Stimulated activated naive CD4-positive, alpha-beta T cell (primary cell): ENCODE data around the gene IGLON5.

Source experiments
- DNase-seq, 6 experiments: peaks; one replicate each; lab custom pipeline; 2025; lab: John Stamatoyannopoulos, UW

Gene IGLON5

GRCh38 chr19:51338563-51339312 is 27.3 kb downstream of the IGLON5 start:
- DNase-seq: peak; percentile 66 to 91 (median 78)

- DNase-seq: no peak
Measured at GRCh38 chr19:51339313-51339686, 27.9 kb downstream of the IGLON5 start.

GRCh38 chr19:51339687-51340656 is 28.5 kb downstream of the IGLON5 start:
- DNase-seq: peak; percentile 36 to 86 (median 69)

DNA sequence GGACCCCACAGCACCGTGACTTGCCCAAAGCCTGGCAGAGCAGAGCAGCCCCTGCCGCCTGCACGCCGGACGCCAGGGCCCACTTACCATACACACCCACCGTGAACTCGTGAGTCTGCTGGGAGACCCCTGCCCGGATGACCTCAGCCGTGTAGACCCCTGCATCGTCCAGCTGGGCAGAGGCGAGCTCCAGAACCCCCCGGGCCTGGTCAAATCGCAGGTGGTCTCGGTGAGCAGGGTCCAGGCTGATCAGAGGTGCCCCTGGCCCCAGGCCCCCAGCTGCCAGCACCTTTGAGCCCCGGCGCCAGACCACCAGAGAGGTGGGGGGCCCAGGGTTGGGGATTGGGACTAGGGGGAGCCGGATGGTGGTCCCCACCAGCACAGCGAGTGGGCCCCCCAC is 29.6 kb downstream of the IGLON5 start:
- DNase-seq: peak in 1 of 6 experiments; percentile 6

DNA sequence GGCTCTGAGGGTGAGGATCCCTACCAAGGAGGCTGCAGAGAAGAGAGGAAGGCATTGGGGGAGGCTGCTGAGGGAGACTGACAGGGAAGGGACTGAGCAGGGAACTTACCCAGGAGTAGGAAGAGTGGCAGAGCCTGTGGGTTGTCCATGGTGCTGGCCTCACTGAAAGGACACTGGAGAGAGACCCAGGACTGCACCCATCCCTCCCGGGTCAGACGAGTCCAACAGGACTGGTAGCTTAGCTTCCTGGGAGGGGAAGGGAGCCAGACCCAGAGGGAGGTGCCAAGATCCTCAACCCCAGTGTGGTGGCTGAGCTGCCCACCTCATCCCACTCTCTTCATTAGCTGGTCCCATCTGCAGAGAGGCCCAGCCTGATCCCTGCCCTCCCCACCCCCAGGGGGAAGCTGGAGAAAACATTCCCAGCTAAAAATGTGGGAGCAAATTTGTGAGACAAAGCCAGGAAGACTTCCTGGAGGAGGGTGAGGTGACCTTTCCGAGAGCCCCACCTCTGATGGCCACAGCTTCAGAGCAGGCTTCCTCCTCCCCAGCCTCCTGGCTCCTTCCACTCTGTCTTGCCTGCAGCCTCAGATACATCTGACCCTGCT is 30.6 kb downstream of the IGLON5 start, which contains the start of gene VSIG10L:
TSS of gene VSIG10L (minus strand) at position 164 of the 605 bp plus-strand sequence. CDS start at position 149, 15 bp downstream.
- DNase-seq: no peak

GRCh38 chr19:51342631-51343569 is 31.5 kb downstream of the IGLON5 start:
- DNase-seq: no peak

DNA sequence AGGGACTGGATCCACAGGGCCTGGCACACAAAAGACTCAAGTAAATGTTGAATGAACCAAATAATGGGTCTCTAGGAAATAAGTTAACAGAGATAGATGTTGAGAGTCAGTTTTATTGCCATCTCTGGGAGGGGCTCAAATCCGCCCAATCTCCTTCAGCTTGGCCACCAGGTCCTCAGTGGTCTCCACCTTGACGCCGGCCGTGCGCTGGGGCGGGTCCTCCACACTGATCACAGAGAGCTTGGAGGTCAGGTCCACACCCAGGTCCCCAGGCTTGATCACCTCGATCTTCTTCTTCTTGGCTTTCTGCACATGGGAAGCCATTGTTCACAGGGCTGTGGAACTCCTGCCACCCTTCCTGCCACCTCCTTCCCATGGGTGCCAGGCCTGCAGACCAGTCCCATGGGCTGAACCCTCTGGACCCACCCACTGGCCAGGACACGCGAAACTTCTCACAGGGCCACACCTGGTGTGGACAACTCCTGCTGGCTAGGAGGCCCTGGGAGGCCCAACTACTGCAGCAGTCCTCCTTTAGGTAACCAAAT is 33.7 kb downstream of the IGLON5 start:
- DNase-seq: no peak

- DNase-seq: no peak
Measured at GRCh38 chr19:51346742-51347141, 35.3 kb downstream of the IGLON5 start.

DNA sequence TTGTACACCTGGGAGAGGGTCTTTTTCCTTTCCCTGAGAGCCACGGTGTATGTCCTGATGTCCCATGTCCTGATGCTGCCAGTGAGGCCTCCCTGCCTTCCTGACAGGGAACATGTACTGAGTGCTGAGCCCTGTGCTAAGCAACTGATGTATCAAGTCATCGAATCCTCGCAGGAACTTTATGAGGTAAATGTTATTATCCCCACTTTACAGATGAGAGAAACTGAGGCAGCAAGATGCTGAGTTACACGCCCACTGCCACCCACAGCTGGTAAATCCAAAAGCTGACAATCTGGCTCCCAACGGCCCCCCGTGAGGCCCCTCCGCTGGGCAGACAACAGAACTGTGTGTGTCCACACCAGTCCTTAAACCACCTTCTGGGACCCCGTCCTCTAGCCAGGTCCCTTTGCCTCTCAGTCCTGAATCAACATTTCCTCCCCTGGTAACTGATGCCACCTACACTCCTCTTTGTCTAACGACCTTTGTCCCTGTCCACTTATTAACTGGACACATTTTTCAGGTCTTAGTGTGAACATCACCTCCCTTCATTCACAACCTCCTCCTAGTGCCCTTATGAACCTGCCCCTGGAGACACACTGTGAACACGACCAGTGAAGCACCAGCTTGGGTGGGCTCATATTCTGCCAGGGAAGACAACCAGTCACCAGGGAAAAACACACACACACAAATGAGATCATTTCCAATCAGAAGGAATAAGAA is 35.9 kb downstream of the IGLON5 start:
- no peak for DNase-seq

DNA sequence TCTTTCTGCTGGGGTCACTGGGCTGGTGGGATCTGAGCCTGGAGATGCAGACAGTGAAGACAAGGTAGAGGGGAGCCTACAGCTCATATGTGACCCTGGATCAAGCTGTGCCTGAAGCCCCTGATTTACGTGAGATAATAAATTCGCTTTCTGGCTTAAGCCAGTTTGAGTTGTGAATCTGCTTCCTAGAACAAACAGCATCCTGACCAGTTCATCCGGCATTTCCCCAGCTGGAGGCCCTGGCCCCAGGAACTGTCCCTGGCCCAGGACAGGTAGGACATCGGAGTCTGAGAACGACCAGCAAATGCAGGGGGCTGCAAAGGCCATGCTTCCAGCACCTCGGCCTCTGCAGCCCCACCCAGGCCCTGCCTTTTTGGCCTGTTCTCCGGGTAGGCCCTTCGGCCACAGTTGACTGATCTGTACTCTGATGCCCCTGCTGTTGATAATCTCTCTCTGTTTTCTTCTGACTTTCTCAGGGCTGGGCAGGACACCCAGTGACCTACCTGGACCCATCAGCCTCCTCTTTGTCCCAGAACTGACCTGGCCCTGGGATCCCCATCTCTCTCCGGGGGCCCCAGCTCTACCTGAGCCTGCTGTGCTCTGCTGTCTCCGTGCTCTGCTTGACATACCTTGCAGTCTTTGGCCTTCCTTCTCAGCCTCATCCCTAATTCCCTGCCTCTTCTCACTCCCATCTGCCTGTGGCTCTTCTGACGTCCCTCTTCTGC is 40.0 kb downstream of the IGLON5 start:
- no peak for DNase-seq

DNA sequence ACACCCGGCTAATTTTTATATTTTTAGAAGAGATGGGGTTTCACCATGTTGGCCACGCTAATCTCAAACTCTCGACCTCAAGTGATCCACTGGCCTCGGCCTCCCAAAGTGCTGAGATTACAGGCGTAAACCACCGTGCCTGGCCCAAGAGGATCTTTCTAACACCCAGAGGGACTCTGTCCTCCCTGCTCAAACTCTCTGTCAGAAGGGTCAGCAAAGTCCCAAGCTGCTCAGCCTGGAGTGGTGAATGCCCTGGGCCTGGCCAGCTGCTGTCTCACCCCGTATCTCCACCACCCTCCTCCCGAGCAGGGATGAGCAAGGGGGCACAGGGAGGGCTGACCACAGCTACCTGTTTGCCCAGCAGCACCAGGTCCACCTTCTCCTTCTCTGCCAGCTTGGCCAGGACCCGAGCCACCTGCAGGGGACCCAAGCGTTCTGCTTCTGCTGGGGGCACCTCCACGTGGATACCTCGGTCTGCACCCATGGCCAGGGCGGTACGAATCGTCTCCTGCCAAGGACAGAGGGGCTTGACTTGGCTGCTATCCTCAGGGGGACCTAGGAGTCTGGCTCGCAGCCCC is 41.4 kb downstream of the IGLON5 start:
- DNase-seq: no peak

DNA sequence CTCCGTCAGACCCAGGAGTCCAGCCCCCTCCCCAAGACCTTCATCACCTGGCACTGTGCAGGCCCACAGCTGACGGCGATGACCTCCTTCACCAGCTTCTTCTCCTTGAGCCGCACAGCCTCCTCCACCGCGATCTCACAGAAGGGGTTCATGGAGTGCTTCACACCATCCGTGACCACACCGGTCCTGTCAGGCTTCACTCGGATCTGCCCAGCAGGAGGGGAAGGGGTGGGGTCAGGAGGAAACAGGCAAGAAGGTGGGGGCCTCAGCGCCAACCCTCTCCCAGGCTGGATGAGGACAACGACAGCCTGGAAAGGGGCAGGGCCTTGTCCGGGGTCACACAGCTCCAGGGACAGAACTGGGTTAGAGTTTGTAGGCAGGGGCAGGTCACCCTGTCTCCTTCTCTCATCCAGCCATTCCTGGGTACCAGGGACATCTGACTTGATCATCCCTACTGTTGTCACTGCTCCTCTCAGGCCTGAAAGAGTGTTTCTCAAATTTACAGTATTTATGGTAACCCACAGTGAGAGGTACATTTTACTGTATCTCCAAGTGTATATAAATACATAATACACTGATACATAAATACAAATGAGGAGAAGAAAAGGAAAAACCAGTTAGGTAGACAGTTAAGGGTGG is 42.8 kb downstream of the IGLON5 start:
- DNase-seq: no peak

DNA sequence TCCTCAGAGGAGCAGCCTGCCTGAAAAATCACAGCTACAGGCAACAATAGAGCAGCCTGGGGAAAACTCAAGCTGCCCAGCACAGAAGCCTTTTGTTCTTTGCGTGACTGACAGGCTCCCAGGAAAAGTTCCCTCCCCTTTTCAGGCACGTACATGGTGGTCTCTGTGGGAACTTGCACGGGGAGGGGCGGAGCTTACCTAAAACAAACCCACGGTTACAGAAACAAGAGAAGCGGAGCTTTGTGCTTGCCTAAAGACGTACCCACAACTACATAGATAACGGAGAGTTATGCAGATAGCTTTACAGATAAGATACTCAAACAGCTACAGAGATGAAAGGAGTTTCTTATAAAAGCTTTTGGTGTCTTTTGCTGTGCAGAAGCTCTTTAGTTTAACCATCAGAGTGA is 43.3 kb downstream of the IGLON5 start:
- DNase-seq: peak; percentile 6 to 63 (median 46)

- no peak for DNase-seq
Measured at GRCh38 chr19:51356159-51356801, 44.8 kb downstream of the IGLON5 start.

GRCh38 chr19:51357952-51358351 is 46.5 kb downstream of the IGLON5 start:
- no peak for DNase-seq

DNA sequence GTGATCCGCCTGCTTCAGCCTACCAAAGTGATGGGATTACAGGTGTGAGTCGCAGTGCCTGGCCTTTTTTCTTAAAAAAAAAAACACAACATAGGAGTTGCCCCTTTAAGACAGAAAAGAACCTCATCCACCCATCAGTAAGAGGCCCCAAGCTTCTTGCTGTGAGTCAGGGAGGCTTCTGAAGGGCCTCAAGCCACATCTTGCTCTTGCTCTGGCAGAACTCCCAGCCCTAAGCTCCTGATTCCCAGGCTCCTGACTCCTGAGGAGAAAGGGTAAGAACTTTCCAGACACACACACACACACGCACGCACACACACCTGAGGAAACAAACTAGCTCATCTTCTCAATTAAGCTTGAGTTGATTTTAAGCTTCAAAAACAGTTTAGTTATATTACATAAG is 47.9 kb downstream of the IGLON5 start:
- no peak for DNase-seq

- no peak for DNase-seq
Measured at GRCh38 chr19:51361239-51361638, 49.8 kb downstream of the IGLON5 start.
